Measurements from ENCODE around the gene TBX20. TPM values are rescaled to one million over a fixed set of nuclear protein-coding genes. Genes with fewer than 3 reads are reported as not detected.

TBX20 gene
- polyA plus RNA-seq, 1 experiment, result not detected

DNA sequence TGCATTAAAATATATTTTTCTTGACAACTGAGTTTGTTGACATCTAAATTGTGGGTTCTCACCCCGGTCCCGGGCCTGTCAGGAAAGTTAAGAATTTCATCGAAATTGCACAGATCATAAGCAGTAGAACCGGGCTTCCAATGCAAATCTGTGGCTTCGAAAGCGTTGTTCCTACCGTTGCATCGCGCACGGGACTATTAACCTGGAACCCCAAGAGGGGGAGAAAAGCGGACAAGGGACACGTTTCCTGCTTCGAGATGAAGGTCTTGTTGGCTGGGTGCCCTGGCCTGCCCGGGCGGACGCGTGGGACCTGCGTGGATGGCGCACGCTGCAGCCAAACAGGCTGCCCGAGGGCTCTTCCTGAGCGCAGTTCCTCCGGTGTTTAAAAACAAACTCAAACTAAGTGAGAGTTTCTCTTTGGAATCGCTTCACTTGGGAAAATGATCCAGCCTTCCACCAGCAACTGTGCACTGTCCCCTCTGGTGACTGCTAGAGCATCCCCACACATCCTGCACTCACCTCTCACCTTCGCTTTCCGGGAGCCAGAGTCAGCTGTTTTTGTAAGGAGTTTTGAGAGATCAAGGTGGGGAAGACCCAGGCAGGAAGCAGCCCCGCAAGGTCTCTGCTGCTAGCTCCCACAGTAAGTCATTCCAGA, 5.1 kb upstream of the TBX20 start:
- DNase-seq (ENCODE audit: low read depth, low spot score), result no peak
- TF ChIP-seq, protein P1, sequence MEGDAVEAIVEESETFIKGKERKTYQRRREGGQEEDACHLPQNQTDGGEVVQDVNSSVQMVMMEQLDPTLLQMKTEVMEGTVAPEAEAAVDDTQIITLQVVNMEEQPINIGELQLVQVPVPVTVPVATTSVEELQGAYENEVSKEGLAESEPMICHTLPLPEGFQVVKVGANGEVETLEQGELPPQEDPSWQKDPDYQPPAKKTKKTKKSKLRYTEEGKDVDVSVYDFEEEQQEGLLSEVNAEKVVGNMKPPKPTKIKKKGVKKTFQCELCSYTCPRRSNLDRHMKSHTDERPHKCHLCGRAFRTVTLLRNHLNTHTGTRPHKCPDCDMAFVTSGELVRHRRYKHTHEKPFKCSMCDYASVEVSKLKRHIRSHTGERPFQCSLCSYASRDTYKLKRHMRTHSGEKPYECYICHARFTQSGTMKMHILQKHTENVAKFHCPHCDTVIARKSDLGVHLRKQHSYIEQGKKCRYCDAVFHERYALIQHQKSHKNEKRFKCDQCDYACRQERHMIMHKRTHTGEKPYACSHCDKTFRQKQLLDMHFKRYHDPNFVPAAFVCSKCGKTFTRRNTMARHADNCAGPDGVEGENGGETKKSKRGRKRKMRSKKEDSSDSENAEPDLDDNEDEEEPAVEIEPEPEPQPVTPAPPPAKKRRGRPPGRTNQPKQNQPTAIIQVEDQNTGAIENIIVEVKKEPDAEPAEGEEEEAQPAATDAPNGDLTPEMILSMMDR (IDR thresholded peaks at IDR 0.05; ENCODE audit: low read depth, low read length), result no peak
- peaks cover 78% of the 10 kb centered on the region for H3K27me3 ChIP-seq (ENCODE audit: control insufficient read depth, insufficient read depth, low read length)

DNA sequence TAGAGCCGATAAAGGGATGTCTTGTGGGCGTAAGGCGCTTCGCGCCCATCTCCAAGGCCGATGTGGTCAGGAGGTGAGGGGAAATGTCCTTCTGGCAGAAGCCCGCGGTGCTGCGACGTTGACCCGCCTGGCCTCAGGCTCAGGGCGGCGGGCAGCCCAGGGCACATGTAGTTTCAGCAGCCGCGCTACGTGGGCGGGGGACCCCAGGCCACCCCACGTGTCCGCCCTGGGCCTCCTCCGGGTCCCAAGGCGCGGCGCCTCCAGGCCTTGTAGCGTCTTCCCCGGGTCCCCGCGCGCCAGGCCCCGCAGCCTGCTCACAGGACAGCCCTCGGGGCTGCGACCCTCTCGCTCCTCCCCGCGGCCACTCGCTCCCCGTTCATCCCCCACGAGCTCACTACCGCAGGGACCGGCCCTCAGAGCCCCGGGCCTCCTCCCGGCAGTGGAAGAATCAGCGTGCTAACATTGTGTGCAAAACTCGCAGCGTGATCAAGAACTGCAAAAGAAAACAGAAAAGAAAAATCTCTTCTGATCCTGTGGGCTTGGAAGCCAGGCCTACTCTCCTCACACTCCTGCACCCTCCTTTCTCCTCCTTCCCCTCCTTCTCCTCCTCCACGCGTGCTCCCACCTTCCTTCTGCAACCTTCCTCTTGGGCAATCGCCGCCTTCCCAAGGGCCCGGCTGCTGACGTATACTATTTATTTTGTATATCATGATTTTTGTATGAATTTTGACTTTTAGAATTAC, 4.4 kb upstream of the TBX20 start:
- no peak for DNase-seq (ENCODE audit: low read depth, low spot score)
- Histone ChIP-seq H3K4me3 (ENCODE audit: low read depth, low read length) (no peak overlapping the region), H3K27ac (ENCODE audit: low read depth, low read length) (no peak overlapping the region), H3K27me3 (ENCODE audit: control insufficient read depth, insufficient read depth, low read length) (peaks cover 85% of the 10 kb centered on the region), H3K9me3 (ENCODE audit: control insufficient read depth, insufficient read depth, low read length) (peaks cover 35% of the 10 kb centered on the region)
- TF ChIP-seq, protein P1 (IDR thresholded peaks at IDR 0.05; ENCODE audit: low read depth, low read length), result no peak
- ChIA-PET POLR2A (no interaction called here), CTCF (no interaction called here)

More for the DNA sequence above, 5.1 kb upstream of the TBX20 start:
- Histone ChIP-seq H3K4me3 (ENCODE audit: low read depth, low read length) (no peak overlapping the region), H3K9me3 (ENCODE audit: control insufficient read depth, insufficient read depth, low read length) (peaks cover 29% of the 10 kb centered on the region), H3K27ac (ENCODE audit: low read depth, low read length) (no peak overlapping the region)
- CTCF ChIA-PET, result no interaction called here
- POLR2A ChIA-PET, result no interaction called here

DNA sequence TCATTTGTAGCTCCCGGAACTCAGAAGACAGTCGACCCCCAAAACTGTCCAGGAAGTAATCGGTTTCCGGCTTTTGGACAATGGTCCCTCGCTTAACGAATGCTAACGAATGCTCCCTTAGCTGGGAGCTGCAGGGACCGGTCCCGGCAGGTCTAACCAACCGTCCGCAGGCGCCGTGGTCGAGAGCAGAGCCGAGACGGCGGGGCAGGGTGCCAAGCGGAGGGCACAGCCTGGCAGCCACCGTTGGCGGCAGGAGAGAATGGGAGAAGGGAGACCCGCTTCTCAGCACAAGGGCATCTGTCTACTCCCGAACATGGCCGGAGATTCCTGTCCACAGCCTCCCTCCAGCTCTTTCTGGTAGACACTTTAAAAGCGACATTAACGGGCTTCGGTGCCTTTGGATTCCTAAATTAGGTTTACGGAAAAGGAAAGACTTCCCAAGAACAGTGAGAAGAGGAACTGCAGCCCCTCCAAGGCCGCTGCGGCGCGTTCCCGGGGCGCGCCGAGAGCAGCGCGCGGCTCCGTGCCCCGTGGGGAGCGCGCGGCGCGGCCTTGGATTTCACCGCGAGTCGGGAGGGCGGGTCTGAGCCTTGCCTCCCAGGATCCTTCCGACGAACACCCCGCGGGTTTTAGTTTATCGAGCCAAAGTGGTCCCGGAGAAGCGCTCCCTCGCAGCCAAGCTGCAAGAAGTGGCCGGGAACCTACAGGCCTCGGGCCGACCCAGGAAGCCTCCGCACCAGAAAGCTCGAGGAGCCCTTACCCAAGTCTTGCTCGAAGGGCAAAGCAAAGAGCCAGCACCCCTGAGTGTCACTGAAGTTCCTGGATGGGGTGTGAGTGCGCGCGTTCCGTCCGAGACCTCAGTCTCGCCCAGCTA, 3.6 kb upstream of the TBX20 start:
- no peak overlapping the region for H3K27ac ChIP-seq (ENCODE audit: low read depth, low read length)
- DNase-seq (ENCODE audit: low read depth, low spot score), result no peak
- ChIA-PET POLR2A (no interaction called here), CTCF (no interaction called here)
- no peak overlapping the region for H3K4me3 ChIP-seq (ENCODE audit: low read depth, low read length)
- H3K27me3 ChIP-seq (ENCODE audit: control insufficient read depth, insufficient read depth, low read length), result peaks cover 90% of the 10 kb centered on the region
- TF ChIP-seq, protein P1 (IDR thresholded peaks at IDR 0.05; ENCODE audit: low read depth, low read length), result no peak
- peaks cover 37% of the 10 kb centered on the region for H3K9me3 ChIP-seq (ENCODE audit: control insufficient read depth, insufficient read depth, low read length)

DNA sequence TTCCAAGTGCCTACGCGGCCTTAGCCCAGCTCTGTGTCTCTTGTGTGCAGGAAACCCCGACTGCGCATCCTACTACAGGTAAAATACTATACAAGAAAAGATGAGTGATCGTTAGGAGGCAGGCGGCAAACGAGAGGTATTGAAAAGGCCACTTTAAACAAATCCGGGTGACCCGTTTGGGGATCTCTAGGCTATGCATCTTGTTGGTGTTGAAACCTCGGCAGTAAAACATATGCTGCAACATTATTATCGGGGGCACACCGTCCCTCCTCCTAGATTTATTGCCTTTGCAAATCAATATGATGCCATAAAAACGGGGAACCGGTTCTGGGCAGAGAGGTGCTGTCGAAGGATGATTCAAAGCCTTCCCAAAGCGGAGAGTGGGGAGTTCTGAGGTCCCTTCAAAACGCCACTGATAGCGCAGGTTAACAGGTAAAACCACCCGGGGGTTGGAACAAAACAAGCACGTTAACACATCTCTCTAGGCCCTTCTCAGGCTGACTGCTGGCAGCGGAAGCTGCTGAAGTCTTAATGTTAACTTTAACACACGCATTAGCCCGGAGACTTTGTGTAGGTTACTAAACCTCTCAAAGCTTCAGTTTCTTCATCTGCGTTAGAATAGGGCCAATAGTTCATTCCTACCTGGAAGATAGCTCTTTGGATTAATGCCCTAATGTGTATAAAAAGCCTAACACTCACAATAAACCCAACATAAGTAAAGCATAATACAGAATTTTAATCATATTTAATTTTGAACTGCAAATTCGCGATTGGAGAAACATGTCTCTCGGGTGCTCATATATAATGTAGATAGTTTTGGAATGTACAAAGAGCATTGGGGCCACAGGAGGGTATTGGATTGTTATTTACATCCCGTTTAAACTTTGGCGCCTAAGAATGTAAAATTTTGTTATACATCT, 2.6 kb upstream of the TBX20 start:
- peaks cover 37% of the 10 kb centered on the region for H3K9me3 ChIP-seq (ENCODE audit: control insufficient read depth, insufficient read depth, low read length)
- TF ChIP-seq, protein P1 (IDR thresholded peaks at IDR 0.05; ENCODE audit: low read depth, low read length), result no peak
- no peak overlapping the region for H3K27ac ChIP-seq (ENCODE audit: low read depth, low read length)
- CTCF ChIA-PET, result no interaction called here
- POLR2A ChIA-PET, result no interaction called here
- DNase-seq (ENCODE audit: low read depth, low spot score), result no peak
- H3K4me3 ChIP-seq (ENCODE audit: low read depth, low read length), result no peak overlapping the region
- H3K27me3 ChIP-seq (ENCODE audit: control insufficient read depth, insufficient read depth, low read length), result peaks cover 91% of the 10 kb centered on the region

Measured in AG04450 (cell line).